PFSK-1 (cell line): ENCODE results near the gene LRBA.

Experiments used
- FOXP2 ChIP-seq: optimal IDR thresholded peaks from 2 replicates; pipeline ENCODE3; 2011; ENCODE audit warnings: borderline replicate concordance, control low read depth, inconsistent platforms; ENCODE audit not compliant: insufficient read depth; ENCODE audit errors: extremely low read length, extremely low read depth
- POLR2AphosphoS5 ChIP-seq: IDR thresholded peaks from 2 replicates; pipeline ENCODE4 v1.6.1; 2012; ENCODE audit warnings: low read depth, mild to moderate bottlenecking, control low read depth, low read length, moderate library complexity
- SIN3A ChIP-seq: IDR thresholded peaks from 2 replicates; pipeline ENCODE4 v1.6.1; 2012; ENCODE audit warnings: mild to moderate bottlenecking, low read length, moderate library complexity, borderline replicate concordance; ENCODE audit not compliant: insufficient read depth
- TAF1 ChIP-seq: IDR thresholded peaks from 2 replicates; pipeline ENCODE4 v1.6.1; 2012; ENCODE audit warnings: low read length, control low read depth, borderline replicate concordance; ENCODE audit not compliant: insufficient read depth
- TF ChIP-seq, protein P1 (sequence below), 2 experiments: IDR thresholded peaks; 2 replicates each; pipeline versions ENCODE4 v1.6.1 to v1.8.0; 2011 to 2012; ENCODE audit warnings: low read depth in 2 of 2, low read length in 2 of 2, control low read depth in 1 of 2, inconsistent platforms in 1 of 2, mild to moderate bottlenecking in 1 of 2, moderate library complexity in 1 of 2; ENCODE audit not compliant: insufficient read depth in 1 of 2

LRBA gene

DNA sequence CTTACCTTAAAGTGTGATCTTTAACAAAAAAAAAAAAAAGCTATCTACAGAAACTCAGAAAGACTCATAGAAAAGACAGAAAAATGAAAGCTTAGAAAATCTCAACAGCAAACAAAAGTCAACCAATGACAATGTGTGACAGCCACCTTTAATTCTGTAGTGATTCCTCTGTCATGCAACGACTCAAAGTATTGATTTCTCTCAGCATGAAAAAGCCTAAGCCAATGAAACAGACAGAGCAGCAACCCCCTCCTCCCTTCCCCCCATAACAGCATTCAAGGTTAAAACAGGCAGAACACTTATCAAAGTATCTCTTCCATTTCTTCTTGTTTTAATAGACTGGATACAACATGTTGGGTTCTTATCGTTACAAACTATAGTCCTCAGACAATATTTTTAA is 320.6 kb downstream of the LRBA start:
- TF ChIP-seq, protein P1, sequence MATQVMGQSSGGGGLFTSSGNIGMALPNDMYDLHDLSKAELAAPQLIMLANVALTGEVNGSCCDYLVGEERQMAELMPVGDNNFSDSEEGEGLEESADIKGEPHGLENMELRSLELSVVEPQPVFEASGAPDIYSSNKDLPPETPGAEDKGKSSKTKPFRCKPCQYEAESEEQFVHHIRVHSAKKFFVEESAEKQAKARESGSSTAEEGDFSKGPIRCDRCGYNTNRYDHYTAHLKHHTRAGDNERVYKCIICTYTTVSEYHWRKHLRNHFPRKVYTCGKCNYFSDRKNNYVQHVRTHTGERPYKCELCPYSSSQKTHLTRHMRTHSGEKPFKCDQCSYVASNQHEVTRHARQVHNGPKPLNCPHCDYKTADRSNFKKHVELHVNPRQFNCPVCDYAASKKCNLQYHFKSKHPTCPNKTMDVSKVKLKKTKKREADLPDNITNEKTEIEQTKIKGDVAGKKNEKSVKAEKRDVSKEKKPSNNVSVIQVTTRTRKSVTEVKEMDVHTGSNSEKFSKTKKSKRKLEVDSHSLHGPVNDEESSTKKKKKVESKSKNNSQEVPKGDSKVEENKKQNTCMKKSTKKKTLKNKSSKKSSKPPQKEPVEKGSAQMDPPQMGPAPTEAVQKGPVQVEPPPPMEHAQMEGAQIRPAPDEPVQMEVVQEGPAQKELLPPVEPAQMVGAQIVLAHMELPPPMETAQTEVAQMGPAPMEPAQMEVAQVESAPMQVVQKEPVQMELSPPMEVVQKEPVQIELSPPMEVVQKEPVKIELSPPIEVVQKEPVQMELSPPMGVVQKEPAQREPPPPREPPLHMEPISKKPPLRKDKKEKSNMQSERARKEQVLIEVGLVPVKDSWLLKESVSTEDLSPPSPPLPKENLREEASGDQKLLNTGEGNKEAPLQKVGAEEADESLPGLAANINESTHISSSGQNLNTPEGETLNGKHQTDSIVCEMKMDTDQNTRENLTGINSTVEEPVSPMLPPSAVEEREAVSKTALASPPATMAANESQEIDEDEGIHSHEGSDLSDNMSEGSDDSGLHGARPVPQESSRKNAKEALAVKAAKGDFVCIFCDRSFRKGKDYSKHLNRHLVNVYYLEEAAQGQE (IDR thresholded peaks at IDR 0.05; ENCODE audit: insufficient read depth in 1 of 2, low read depth in 2 of 2, low read length in 2 of 2) = no peak
- no peak for TF ChIP-seq POLR2AphosphoS5
- TF ChIP-seq SIN3A = no peak
- TF ChIP-seq FOXP2 = no peak
- TF ChIP-seq TAF1 = no peak

DNA sequence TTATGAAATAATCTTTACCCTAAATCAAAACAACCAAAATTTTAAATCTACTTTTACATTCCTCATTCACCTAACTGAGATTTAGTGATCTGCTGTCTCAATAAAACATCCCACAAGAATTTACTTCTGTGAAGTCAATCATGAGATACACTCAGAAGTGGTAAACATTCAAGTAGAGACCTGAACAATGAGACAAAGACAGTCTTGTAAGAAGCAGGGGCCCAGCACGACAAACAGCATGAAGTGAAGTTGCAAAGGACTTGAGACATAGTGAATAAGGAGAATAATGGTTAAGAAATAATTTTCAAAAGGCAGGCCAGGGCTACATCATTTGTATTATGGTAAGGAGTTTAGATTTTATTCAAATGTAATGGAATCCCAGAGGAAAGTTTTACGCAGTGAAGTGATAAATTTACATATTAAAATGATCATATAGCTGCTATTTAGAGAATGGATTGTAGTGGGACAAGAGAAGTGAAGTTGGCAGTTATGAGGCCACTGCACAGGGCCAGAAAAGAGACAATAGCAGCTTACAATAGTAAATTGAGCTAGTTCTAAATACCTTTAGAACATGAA is 331.2 kb downstream of the LRBA start:
- TF ChIP-seq POLR2AphosphoS5 = no peak
- TF ChIP-seq TAF1 = no peak
- no peak for TF ChIP-seq FOXP2
- no peak for TF ChIP-seq SIN3A
- TF ChIP-seq, protein P1 (IDR thresholded peaks at IDR 0.05; ENCODE audit: insufficient read depth in 1 of 2, low read depth in 2 of 2, low read length in 2 of 2) = no peak

DNA sequence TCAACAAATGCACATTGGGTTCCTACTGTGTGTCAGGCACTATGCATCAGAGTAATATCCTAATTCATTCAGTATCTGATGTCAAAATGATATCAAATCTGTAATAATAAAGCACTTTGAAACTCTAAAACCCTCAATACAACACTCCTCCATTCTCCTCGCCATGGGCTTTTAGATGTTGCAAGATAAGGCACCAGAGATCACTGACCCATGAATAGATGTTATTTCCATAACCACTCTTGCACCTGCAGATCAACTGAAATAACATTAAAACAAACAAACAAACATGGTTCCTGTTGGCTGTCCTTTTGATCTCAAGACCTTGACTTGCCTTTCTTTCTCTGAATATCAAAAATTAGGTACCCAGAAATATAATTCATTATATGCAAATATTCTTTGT is 333.0 kb downstream of the LRBA start:
- no peak for TF ChIP-seq FOXP2

DNA sequence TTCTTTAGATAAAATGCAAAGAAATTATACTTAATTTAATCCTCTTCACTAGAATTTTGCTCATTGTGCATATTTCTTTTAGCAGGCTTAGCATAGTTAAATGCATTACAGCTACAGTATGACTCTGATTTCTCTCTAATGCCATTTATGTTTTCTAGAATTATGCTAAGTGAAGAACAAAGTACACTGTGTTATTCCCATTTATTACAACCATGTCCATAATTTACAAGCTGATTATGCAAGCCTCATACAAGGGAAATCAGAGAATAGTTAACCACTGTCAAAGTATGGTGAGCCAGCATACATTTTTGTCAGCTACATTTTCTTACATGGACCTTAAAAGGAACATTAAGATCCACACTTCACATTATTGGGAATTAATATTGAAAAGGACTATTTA is 334.0 kb downstream of the LRBA start:
- TF ChIP-seq POLR2AphosphoS5 (no peak), TAF1 (no peak), SIN3A (no peak), FOXP2 (no peak)
- TF ChIP-seq, protein P1 (IDR thresholded peaks at IDR 0.05; ENCODE audit: insufficient read depth in 1 of 2, low read depth in 2 of 2, low read length in 2 of 2) = no peak

DNA sequence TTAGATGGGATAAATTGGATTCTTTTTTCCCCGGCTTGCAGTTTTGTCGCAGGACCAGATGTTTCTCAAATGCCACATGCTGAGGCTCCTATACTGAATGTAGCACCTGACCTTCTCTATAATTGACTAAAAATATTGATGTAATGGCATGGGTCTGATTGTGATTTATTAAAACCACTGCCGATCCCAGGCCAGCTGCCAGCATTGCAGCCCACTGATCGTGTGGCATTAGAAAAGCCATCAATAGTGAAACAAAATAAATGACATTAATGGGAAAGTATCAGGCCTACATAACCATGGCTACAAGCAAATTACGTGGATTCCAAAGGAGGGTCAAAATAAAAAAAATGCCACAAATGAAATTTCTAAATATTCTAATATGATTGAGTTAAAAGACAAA is 334.4 kb downstream of the LRBA start:
- TF ChIP-seq POLR2AphosphoS5 (no peak), FOXP2 (no peak), SIN3A (no peak), TAF1 (no peak)
- TF ChIP-seq, protein P1 (IDR thresholded peaks at IDR 0.05; ENCODE audit: insufficient read depth in 1 of 2, low read depth in 2 of 2, low read length in 2 of 2) = no peak
